HG02759 (cell line): ENCODE data around the gene YY1.
A peak's percentile ranks its signal among the peaks of the same experiment; 100 is the strongest.
"Not testable (repeated sequence)": the region's sequence is repeated elsewhere in the genome, so short reads cannot be mapped to it uniquely, and the experiment has no call there.

Source experiments
- ATAC-seq: cut with Tn5 transposase; IDR thresholded peaks from one replicate; pipeline ENCODE4 v1.9.1; 2021; ENCODE audit warnings: mild to moderate bottlenecking, moderate library complexity; ENCODE audit not compliant: unreplicated experiment

The YY1 gene

DNA sequence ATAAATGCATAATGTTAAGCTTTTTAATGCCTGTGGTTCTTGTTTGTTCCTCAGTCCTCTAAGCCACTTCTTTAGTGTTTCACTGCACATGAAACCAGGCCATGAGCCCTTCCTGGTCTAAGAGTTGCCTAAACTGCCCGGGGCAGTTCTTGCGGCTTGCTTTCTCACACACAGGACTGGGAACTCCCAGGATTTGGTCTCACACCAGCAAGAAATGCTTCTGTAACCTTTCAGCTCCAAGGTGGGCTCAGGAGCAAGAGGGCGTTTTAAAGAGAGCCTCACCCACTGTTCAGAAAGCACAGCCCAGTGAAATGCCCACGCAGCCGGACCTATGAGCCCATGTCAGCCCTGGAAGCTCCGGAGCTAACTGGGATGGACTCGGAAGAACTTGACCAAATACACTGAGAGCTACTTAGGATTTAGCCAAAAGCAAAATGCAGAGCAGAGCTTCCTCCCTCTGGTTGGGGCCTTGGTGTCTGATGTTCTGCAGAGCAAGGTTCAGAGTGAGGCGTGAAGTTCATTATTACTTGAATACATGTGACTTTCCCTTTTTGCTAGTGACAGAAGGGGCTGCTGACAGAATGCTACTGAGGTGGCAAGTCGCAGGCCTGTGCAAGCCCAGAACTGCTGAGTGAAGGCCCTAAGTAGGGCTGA is 43.9 kb downstream of the YY1 start:
- ATAC-seq: no peak

DNA sequence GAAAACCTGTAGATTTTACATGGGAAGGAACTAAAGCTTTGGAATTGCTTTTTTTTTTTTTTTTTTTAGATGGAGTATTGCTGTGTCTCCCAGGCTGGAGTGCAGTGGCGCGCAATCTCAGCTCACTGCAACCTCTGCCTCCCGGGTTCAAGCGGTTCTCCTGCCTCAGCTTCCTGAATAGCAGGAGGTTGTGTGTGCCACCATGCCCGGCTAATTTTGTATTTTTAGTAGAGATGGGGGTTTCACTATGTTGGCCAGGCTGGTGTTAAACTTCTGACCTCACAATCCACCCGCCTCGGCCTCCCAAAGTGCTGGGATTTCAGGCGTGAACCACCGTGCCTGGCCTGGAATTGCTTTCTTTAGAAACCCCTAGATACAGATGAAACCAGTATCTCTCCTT is 44.5 kb downstream of the YY1 start:
- ATAC-seq: not testable (repeated sequence)

DNA sequence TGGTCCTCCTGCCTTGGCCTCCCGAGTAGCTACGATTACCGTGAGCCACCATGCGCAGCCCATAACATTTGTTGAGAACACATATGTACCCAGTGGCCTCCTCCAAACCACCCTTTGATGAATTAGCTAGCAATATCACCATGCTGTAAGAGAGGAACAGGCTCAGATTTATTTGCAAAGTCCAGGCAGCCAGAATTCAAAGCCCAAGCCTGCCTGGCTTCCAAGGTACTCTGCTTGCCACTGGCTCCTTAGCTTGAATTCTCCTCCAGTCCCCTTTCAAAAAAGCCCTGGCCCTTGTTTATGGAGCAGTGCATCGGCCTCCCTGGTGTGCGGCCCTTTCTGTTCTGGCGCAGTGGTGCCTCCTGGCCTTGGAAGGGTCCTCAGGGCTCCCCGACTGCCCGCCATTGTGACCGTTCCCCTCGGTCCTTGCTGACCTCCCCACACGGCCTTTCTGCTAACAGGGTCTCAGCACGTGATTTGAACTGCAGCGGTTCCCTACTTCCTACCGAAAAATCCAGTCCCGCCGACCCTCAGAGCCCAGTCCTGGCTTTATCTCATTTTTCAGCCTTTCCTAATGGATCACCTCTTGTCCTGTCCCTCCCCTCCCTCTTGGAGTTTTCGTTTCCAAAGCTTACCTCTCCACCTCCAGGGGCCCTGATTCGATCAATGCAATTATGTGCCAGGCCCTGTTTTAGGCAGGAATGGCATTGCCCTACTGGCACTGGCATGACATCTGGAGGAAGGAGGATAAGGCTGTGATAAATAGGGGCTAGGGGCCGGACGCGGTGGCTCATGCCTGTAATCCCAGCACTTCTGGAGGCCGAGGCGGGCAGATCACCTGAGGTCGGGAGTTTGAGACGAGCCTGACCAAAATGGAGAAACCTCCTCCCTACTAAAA is 45.3 kb downstream of the YY1 start:
- ATAC-seq: no peak

DNA sequence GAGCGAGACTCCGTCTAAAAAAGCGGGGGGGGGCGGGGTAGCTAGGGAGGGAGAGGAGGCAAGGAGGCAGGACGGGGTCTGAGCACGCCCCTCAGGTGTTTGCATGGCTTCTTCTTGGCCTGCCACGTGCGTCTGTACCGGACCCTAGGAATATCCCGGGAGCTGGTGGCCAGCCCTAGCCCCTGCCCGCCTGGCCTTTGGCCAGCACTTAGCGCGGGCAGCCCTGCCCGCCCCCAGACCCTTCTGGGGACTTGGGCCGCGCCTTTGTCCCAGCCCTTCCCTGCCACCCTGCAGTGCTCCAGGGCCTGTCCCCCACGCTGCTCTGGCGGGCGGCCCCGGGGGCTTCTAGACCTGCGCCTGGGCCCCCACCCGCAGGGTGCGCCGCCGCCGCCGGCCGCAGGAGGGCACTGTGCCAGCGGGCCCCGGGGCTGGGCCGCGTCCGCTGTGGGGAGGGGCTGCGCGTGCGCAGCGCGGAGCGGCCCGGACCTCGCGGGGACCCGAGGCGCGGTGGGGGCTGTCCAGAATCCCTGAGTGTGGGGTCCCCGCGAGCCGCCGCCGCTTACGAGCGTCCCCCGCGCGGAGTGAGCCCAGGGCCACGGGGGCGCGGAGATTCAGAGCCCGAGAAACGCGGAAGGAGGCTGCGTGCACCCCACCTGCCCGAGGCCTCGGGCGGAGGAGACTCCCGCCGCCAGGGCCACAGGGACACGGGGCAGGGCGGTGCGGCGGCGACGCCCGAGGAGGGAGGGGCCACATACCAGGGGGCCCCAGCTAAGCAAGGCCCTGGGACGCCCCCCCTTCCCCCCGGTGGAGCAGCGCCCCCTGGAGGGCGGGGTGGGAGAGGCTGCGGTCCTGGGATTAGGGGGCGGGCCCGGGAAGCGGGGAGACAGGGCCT is 46.3 kb downstream of the YY1 start:
- peak; percentile 88 for ATAC-seq

DNA sequence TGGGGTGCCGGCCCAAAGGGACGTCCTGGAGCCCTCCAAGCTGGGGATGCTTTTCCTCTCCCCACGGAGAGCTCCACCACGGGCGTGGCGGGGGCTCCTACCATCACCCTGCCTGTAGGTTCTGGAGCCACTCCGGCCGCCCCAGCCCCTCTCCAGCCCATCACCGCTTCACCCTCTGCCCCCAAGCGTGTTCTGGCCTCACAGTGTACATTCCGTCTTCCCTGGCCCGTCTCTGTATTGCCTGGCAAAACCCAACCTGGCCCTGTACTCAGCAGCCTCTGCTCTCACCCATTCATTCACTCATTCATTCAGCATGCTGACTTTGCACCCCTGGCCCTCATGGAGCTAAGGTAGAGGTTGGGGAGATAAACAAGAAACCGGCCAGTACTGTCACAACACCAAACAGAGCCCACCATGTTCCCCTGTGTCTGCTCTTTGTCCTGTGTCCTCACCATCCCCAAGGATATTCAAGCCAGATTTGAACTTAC is 47.0 kb downstream of the YY1 start:
- ATAC-seq: no peak

DNA sequence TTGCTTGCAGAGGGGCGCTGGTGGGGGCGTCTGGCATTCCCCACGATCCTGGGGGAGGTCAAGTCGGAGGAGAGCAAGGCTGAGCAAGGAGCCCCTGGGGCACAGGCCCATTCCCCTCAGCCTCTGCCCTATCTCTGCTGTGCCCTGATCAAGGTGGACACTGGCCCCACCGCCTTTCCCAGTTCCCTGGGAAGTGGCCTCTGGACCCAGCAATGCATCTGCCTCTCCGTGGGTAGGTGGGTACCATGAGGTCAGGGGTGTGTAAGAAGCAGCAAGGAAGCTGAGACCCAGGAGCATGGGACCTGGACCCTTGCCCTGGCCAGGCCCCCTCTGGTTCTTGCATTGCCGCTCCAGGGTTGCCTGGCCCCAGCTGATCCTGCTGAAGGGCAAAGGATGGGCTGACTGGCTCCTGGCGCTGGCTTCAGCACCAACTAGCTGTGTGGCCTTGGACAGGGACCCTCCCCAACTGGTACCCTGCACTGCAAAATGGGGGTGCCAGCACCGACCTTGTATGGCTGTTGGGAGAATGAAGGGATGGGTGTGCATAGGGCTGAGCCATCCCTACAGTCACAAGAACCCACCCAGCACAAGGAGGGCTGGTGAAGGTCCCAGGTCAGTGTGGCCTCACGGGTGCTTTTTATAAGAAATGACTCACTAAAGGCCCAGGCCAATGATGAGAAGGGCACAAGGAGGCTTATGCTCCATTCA is 47.7 kb downstream of the YY1 start:
- no peak for ATAC-seq

DNA sequence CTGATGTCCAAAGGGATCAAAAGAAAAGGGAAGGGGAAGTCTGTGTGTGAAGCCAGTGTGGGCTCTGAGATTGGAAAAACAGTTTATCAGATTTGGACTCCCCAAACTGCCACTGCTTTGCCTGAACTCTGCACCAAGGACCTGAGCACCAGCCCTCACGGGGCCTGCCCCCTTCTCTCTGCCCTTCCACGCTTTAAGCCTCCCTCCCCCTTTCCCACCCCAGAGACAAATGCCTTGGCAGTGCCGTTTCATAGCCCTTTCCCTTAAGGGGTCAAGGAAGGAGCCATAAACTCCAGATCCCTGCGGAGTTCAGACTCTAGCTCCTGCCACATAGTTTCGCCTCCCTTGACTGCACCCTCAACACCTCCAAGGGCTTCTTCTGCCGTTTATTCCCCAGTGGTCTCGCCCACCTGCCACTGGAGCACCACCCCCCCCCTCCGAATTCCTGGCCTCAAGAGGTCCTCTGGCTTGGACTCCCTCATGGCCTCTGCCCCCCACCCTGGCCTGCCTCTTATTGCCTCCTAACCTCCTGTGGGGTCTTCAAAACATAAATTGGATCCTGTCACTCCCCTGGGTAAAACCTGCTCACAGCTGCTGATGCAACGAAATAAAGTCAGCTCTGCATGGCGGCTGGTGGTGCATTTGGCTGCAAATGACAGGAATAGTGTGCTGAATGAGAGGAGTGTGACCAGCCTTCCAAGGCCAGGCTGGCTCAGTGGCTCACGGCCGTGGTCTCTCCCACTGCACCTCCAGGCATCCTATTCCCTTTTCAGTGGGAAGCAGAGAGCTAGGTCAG is 48.5 kb downstream of the YY1 start:
- ATAC-seq: no peak

DNA sequence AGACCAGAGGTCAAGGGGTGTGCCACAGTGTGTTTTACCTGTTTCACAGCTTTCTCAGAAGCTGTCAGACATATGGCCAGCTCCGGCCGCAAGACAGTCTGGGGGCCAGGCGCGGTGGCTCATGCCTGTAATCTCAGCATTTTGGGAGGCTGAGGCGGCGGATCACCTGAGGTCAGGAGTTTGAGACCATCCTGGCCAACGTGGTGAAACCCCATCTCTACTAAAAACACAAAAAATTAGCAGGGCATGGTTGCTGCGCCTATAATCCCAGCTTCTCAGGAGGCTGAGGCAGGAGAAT is 49.0 kb downstream of the YY1 start:
- ATAC-seq: not testable (repeated sequence)

DNA sequence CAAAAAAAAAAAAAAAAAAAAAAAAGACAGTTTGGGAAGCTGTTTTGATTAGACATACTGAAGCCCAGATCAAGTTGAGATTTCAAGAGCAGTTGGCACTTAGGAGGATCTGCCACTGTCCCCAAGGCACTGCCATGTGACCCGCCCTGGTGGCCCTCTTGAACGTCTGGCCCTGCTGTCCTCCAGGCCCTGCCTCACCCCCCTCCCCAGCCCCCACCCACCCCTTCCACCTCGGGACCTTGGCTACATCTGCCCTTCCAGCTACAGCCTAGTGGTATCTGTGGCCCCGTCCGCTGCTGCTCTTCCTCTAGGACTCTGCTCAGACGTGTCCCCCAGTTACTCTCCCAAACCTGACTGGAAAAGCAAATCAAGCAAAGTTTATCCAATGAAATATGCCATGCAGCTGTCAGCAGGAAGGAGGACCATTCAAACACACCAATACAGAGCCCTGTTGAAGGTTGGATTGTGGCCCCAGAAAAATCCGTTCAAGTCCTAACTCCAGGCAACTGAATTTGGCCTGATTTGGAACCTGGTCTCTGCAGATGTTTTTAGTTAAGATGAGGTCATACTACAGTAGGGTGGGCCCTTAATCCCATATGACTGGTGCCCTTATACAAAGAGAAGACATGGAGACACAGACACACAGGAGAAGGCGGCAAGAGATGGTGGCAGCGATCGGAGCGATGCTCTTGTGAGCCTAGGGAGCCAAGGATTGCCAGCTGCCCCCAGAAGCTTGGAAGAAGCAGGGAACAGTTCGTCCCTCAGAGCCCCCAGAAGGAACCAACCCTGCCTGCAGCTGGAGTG is 49.6 kb downstream of the YY1 start:
- ATAC-seq: no peak

DNA sequence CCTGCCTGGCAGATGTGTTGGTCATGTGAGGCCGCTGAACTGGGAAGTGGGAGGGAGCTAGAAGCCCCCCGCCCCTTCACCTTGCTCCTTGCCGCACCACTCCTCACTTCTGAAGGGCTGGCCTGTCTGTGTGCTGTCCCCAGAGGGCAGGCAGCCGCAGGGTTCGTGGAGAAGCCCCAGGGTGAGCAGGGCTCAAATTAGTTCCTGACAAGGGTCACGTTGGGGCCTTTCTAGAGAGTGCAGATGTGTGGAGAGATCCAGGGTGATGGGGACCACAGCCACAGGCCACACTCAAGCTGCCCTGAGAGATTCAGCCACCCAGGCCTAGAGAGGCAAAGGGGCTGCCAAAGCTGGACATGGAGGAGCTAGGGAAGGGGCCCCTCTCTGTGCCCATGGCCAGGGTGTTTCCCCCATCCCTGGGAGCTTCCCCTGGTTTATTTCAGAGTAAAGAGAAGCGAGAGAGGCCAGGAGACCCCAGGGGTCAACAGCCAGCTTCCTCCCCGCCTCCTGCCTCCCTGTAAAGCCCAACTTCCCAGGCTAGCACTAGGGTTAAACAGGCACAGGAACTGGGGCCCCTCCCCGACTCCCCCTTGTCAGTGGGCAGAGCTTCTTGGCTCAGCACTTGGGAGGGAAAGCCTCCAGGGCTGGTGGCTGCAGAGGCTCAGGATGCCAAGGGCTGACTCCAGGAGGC is 51.1 kb downstream of the YY1 start:
- ATAC-seq: no peak

DNA sequence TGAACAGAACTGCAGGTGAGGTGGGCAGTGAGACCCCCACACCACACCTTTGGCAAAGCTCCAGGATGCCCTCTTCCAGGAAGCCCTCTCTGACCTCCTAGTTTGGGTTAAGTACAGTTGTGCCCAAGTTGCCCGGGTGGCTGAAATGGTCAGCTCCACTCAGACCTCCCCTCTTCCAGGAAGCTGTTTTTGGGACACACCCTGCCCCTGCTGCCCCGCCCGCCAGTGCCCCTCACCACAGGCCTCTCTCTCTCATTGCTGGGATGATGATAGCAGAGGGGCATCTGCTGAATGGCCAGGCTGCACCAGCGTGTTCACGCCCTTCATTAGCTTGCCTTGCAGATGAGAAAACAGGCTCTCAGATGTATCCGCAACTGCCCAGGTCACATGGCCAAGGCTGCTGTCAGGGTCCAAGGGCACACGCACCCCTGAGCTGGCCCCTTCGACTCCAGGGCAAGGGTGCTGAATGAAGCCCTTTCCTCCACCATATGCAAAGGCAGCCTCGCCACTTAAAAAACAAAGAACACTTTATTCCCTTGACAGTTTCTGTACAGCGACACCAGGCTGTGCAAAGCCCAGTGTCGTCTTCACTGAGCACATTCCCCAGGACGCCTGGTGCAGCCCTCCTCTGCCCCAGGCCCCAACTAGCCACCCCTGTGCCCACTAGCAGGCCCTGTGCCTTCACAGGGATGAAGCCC is 51.8 kb downstream of the YY1 start:
- ATAC-seq: no peak

DNA sequence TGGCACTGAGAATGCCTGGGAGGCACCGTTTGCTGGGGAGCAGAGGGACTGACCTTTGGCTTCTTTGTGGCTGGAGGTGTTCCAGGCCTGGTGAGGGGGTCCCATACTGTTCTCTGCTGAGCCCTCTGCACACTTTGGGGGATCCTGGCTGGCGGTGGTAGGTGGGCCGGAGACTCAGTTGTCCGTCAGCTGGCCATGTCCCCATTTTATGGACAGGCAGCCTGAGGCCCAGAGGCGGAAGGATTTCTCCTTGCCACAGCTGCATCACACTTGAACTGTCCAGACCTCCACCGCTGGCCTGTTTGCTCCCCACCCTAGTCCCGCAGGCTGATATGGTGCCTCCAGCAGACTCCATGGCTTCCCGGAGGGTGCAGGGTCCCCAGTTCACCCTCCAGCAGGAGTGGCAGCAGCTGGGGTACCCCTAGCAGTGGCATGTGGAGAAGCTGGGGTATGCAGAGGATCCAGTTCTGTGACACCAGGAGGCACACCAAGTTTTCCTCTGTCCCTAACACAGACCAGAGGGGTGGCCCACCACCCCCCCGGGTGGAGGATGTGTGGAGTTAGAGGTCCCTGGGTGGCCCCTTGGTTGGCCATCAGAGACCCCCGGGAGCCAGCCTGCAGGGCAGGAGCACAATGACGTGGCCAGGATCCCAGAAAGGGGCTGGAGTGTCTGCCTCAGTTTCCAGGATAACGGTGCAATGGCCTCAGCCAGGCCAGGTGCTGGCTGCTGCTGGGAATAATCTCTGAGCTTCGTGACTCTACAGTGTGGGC is 52.5 kb downstream of the YY1 start:
- ATAC-seq: no peak

DNA sequence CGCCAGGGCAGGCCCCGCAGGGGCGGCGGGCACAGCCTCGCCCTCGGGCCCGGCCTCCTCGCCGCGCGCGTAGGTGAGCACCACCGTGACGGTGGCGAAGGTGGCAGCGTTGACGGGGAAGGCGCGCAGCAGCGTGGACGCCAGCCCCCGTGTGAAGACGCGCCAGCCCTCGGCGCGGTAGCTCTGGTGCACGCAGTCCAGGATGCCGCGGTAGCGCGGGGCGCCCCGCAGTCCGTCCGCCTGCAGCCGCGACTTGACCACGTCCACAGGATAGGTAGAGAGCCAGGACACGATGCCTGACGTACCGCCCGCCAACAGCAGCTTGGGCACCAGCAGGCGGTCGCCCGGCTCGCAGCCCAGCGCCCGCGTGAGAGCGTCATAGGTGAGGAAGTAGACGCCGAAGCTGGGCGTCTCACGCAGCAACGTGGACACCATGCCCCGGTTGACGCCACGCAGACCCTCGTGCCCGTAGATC is 53.4 kb downstream of the YY1 start:
- ATAC-seq: no peak

DNA sequence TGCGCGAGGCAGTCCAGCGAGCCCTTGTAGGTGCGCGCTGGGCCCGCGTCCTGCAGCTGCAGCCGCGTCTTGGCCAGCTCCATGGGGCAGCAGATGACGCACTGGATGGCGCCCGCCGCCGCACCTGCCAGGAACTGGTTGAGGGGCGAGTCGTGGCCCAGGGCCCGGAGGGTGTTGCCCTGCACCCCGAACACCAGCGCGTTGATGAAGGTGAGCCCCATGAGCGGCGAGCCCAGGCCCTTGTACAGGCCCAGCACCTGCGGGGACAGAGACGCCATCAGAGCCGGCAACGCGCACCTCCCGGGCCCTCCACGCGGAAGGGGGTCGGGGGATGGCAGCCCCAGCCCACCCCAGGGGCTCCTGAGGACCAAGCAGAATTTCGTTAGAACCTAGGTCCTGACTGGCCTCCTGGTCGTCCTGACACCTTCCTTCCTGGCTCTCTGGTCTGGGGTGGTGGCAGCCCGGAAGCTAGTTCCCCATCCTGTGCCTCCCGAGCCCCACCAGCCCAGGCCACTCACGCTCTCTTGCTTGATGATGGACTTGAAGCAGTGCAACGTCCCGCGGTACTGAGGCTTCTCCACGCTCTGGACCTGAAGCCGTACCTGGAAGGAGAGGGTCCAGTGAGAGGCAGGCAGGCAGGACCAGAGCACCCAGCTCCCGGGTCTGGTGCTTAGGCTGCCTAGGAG is 54.0 kb downstream of the YY1 start:
- no peak for ATAC-seq

DNA sequence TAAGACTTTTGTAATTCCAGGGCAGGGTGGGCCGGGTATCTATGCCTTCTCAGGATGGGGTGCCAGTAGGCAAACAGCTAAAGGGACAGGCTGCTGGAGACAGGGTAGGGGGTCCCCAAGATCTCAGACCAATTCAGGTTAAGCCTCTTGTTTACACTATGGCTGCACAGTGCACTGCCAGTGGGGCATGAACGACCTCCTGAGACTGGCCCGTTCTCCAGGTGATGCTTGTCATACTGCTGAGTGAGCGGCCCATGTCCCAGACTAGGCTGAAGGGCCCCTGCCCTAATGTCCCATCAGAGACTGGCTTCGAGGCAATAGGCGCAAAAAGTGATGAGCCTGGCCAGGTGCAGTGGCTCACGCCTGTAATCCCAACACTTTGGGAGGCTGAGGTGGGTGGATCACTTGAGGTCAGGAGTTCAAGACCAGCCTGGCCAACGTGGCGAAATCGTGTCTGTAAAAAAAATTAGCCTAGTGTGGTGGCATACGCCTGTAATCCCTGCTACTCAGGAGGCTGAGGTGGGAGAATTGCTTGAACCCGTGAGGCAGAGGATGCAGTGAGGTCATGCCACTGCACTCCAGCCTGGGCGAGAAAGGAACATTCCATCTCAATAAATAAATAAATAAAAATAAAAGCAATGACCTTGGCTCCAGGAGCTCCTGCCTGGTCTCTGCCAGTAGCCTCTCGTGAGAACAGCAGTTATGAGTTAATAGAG is 54.7 kb downstream of the YY1 start:
- ATAC-seq: no peak
